Activated B cell treated with CpG ODN at 0.5 μM for 24 hours (primary cell): Measurements from ENCODE around the gene TMEM205. TPM values are rescaled to one million over a fixed set of nuclear protein-coding genes. Genes with fewer than 3 reads are reported as not detected.

Source experiments
- ATAC-seq: fragments of 200-7000 bp; cut with Tn5 transposase; one replicate; pipeline ENCODE4 v1.10.0; 2021; ENCODE audit warnings: low read depth, mild to moderate bottlenecking, moderate library complexity
- CTCF ChIA-PET: fragments of 350-600 bp; sonication (Branson Sonifier 250); formaldehyde crosslinking; loops from one replicate; lab custom pipeline; 2021; ENCODE audit warnings: antibody characterized with exemption; lab: Charles Lee
- POLR2A ChIA-PET: fragments of 350-600 bp; sonication (Branson Sonifier 250); formaldehyde crosslinking; loops from one replicate; lab custom pipeline; 2021; ENCODE audit warnings: antibody characterized with exemption; lab: Charles Lee
- DNase-seq: peaks from one replicate; pipeline ENCODE4 v3.0.0; 2022
- H3K27ac Mint-ChIP-seq: one replicate; pipeline ENCODE4 v1.8.0; 2020; ENCODE audit warnings: mixed read lengths
- H3K27me3 Mint-ChIP-seq: one replicate; pipeline ENCODE4 v1.8.0; 2021; ENCODE audit warnings: mixed read lengths
- H3K36me3 Mint-ChIP-seq: one replicate; pipeline ENCODE4 v1.8.0; 2021; ENCODE audit warnings: low read depth, mixed read lengths
- H3K4me1 Mint-ChIP-seq: one replicate; pipeline ENCODE4 v1.8.0; 2021; ENCODE audit warnings: mixed read lengths
- H3K4me3 Mint-ChIP-seq: one replicate; pipeline ENCODE4 v1.8.0; 2020; ENCODE audit warnings: mild to moderate bottlenecking, mixed read lengths
- H3K9me3 Mint-ChIP-seq: one replicate; pipeline ENCODE4 v1.8.0; 2020; ENCODE audit warnings: mixed read lengths
- intact Hi-C: fragments of 100-400 bp; cut with micrococcal nuclease; formaldehyde crosslinking; loops from one replicate; pipeline ENCODE4 v1.15.1; 2024
- total RNA-seq: library from RNA; stranded (reverse); gene quantifications from 2 replicates; pipeline ENCODE4 v1.2.3, GENCODE V29; 2022
- TF ChIP-seq, protein P1 (sequence below): fragments of 200-600 bp; IDR thresholded peaks from one replicate; pipeline ENCODE4 v1.8.0; 2022; ENCODE audit warnings: antibody characterized with exemption, mild to moderate bottlenecking

Gene TMEM205
- total RNA-seq, 1 donor from 2014 or later, result 68.1 TPM

DNA sequence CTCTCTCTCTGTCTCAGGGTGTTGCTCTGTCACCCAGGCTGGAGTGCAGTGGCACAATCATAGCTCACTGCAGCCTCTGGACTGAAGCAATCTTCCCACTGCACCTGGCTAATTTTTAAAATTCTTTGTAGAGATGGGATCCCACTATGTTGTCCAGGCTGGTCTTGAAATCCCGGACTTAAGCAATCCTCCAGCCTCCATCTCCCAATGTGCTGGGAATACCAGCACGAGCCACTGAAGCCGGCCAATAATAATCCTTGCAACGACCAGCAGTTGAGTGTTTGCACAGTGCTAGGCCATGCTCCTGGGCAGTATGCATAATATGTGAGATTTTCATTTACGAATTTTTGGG is 38.7 kb upstream of the TMEM205 start:
- peaks cover 49% of the 10 kb centered on the region for H3K4me1 Mint-ChIP-seq
- DNase-seq, result no peak
- no peaks in the 10 kb centered on the region for H3K27me3 Mint-ChIP-seq
- ChIA-PET POLR2A (interaction anchor here (0.6 to 4.6 kb wide), 3 partner anchors 10 to 36 kb away, joined by 4 to 60 read pairs (median 32); partner anchors contain the start of genes RGL3 and SWSAP1), CTCF (interaction anchor here (0.6 to 2.8 kb wide), 3 partner anchors 10 to 224 kb away, joined by 3 to 16 read pairs (median 3); partner anchors contain the start of gene SWSAP1)
- no peaks in the 10 kb centered on the region for H3K36me3 Mint-ChIP-seq
- intact Hi-C loops, result no loop called here
- H3K4me3 Mint-ChIP-seq, result no peak overlapping the region
- TF ChIP-seq, protein P1, sequence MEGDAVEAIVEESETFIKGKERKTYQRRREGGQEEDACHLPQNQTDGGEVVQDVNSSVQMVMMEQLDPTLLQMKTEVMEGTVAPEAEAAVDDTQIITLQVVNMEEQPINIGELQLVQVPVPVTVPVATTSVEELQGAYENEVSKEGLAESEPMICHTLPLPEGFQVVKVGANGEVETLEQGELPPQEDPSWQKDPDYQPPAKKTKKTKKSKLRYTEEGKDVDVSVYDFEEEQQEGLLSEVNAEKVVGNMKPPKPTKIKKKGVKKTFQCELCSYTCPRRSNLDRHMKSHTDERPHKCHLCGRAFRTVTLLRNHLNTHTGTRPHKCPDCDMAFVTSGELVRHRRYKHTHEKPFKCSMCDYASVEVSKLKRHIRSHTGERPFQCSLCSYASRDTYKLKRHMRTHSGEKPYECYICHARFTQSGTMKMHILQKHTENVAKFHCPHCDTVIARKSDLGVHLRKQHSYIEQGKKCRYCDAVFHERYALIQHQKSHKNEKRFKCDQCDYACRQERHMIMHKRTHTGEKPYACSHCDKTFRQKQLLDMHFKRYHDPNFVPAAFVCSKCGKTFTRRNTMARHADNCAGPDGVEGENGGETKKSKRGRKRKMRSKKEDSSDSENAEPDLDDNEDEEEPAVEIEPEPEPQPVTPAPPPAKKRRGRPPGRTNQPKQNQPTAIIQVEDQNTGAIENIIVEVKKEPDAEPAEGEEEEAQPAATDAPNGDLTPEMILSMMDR, result no peak
- no peak for ATAC-seq
- H3K9me3 Mint-ChIP-seq, result no peaks in the 10 kb centered on the region
- no peak overlapping the region for H3K27ac Mint-ChIP-seq

DNA sequence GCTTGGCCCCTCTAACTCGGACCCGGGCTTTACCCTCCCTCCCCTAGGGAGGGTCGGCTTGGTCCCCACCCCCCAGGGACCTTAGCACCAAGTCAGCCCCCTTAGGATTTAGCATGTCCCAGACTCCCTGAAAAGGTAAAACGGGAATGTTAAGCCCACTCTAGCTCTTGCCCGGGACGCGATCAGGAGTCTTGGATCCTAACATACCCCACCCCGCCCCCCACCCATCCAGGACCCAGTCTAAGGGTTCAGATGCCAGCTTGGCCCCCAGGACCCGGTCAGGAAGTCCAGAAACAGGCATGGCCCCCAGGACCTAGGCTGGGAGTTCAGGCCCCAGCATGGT is 37.6 kb upstream of the TMEM205 start:
- CTCF ChIA-PET, result interaction anchor here (0.9 to 2.8 kb wide), 5 partner anchors 8 to 99 kb away, joined by 3 to 20 read pairs (median 9); partner anchors contain the start of genes ODAD3, PRKCSH and SWSAP1
- no peak for DNase-seq
- Mint-ChIP-seq H3K27ac (no peak overlapping the region), H3K27me3 (no peaks in the 10 kb centered on the region), H3K4me3 (peak overlapping the region; percentile 74), H3K4me1 (peaks cover 49% of the 10 kb centered on the region), H3K9me3 (no peaks in the 10 kb centered on the region), H3K36me3 (no peaks in the 10 kb centered on the region)
- no peak for ATAC-seq
- TF ChIP-seq, protein P1, result no peak
- intact Hi-C loops, result loop anchor here (1.0 to 2.0 kb wide), 2 partner anchors 8 to 213 kb away; partner anchors contain the start of gene ZNF627
- POLR2A ChIA-PET, result interaction anchor here (0.6 to 4.6 kb wide), 7 partner anchors 9 to 409 kb away, joined by 3 to 60 read pairs (median 8); partner anchors contain the start of genes ODAD3, PRKCSH, RGL3 and SWSAP1

DNA sequence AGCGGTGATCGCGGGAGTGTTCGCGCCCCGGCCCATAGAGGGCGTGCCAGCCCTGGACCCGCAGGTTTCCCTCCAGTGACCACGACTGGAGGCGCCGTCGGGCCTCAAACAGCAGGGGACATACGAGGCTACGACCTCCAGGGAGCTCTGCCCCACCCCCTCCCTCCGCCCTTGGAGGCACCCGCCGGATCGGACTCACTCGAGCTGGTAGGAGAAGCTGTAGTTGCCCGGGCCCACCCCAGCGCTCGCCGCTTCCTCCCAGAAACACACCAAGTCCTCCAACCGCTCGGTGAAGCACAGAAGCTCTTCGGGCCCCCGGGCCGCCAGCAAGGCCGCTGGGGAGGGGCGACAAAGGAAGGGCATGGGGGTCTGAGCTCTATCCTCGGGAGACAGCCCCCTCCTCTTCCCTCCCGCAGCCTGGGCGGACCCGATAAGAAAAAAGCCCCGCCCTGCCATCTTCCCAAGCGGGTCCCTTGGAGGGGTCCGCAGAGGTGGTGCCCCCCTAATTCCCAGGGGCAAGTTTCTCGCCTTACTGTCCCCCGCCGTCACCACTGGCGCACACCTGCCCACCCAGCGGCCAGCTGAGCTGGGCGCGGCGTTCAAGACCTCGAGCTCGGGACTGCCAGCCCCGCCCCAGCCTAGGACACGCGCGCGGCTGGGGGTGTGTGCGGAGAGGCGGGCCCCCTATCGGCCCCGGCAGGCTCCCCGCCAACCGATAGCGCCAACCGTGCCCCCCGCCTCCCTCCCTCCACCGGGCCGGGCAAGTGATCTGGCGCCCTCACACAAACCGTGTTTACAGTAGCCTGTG is 37.0 kb upstream of the TMEM205 start:
- POLR2A ChIA-PET, result interaction anchor here (0.6 to 4.6 kb wide), 10 partner anchors 8 to 822 kb away, joined by 3 to 60 read pairs (median 4); partner anchors contain the start of genes ODAD3, PRKCSH, RGL3 and SWSAP1
- Mint-ChIP-seq H3K27me3 (no peaks in the 10 kb centered on the region), H3K4me1 (peaks cover 49% of the 10 kb centered on the region), H3K36me3 (no peaks in the 10 kb centered on the region), H3K27ac (peak overlapping the region; percentile 24), H3K4me3 (peak overlapping the region; percentile 74), H3K9me3 (no peaks in the 10 kb centered on the region)
- TF ChIP-seq, protein P1, result peak; percentile 69
- CTCF ChIA-PET, result interaction anchor here (0.7 to 2.8 kb wide), 15 partner anchors 8 to 100 kb away, joined by 3 to 20 read pairs (median 4); partner anchors contain the start of genes ELAVL3, ODAD3, PRKCSH and SWSAP1
- DNase-seq, result peak; percentile 48
- intact Hi-C loops, result loop anchor here (1.0 to 2.0 kb wide), 2 partner anchors 8 to 214 kb away; partner anchors contain the start of gene ZNF627
- ATAC-seq, result no peak

DNA sequence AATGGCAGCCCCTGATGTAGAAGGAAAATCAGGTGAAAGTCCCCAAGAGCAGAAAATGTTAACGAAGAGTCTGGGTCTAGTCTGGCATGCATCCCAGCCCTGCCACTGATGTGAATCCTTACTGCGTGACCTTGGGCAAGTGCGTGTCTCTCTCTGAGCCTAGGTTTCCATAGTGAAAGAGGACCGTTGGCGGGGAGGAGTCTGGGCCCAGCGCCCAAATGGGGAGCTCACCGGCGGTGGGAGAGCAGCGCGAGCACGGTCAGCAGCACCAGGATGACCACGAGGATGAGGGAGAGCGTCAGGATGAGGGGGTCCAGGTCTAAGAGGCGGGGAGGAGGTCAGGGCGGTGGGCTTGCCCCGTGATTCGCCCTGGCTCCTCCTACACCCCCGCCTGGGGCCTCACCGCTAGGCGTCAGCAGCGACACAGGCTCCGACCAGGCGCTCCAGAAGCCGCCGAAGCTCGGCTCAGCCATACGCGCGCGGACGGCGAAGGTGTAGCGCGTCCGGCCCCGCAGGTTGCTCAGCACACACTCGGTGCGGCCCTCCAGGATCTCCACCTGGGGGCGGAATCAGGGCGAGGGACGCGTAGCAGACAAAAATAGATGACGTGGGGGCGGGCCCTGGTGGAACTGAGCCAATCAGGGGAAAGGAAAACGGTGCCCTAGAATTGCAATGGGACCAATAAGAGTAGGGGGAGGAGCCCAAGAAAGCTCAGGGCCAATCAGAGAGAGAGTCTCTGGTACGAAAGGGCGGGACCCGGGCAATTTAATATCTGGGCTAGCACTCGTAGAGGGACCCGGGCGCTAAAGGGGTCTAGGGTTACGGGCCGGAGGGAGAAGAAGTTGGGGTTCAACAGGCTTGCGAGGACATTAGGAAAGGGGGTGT is 34.8 kb upstream of the TMEM205 start:
- ATAC-seq (peak; percentile 85), DNase-seq (peak; percentile 91)
- intact Hi-C loops, result loop anchor here (1.0 kb wide), 9 partner anchors 25 to 138 kb away; partner anchors contain the start of genes CCDC159, ODAD3, PRKCSH and TMEM205
- Mint-ChIP-seq H3K4me3 (peak overlapping the region; percentile 92), H3K27me3 (no peaks in the 10 kb centered on the region), H3K27ac (peak overlapping the region; percentile 100), H3K9me3 (no peaks in the 10 kb centered on the region), H3K4me1 (peaks cover 48% of the 10 kb centered on the region), H3K36me3 (peaks cover 8% of the 10 kb centered on the region)
- TF ChIP-seq, protein P1, result no peak
- ChIA-PET POLR2A (interaction anchor here (0.5 to 4.6 kb wide), 16 partner anchors 12 to 1499 kb away, joined by 3 to 60 read pairs (median 5); partner anchors contain the start of genes CCDC159, ECSIT, ELOF1 and ODAD3), CTCF (interaction anchor here (0.7 to 2.7 kb wide), 29 partner anchors 10 to 434 kb away, joined by 3 to 27 read pairs (median 4); partner anchors contain the start of genes ELAVL3, ODAD3, PRKCSH and RAB3D)
